Gastrocnemius medialis (tissue), 4 donors: ENCODE results near the gene CHST11.

Experiments
- POLR2A ChIP-seq, 2 donors: fragments of 450-650 bp; IDR thresholded peaks; one replicate each; pipeline ENCODE4 v1.6.1; 2017; ENCODE audit warnings: antibody characterized with exemption in 2 of 2, mild to moderate bottlenecking in 2 of 2, moderate library complexity in 2 of 2
- TF ChIP-seq, protein P1 (sequence below), 5 experiments: fragments of 450-650 bp in 3 of 5; fragments of 200-600 bp in 2 of 5; sonication (generic) in 2 of 5; IDR thresholded peaks in 4 of 5; conservative IDR thresholded peaks in 1 of 5; 1 replicate in 4 of 5; 2 replicates in 1 of 5; pipeline ENCODE4 v1.5.1; 2016 to 2019; ENCODE audit warnings: antibody characterized with exemption in 5 of 5, mild to moderate bottlenecking in 3 of 5, moderate library complexity in 3 of 5

DNA sequence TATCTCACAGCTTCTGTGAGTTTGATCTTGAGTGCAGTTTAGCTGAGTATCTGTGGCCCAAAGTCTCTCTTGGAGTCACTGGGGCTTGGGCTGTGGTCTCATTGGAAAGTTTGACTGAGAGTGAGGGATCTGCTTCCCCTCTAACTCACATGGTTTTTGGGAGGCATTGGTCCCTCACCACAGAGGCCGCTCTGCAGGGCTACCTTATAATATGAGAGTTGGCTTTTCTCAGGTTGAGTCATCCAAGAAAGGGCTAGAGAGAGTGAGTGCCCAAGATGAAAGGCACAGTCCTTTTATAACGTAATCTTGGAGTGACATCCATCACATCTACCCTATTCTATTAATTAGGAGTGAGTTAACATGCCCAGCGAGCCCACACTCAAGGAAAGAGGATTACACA, 325.5 kb downstream of the CHST11 start:
- TF ChIP-seq, protein P1, sequence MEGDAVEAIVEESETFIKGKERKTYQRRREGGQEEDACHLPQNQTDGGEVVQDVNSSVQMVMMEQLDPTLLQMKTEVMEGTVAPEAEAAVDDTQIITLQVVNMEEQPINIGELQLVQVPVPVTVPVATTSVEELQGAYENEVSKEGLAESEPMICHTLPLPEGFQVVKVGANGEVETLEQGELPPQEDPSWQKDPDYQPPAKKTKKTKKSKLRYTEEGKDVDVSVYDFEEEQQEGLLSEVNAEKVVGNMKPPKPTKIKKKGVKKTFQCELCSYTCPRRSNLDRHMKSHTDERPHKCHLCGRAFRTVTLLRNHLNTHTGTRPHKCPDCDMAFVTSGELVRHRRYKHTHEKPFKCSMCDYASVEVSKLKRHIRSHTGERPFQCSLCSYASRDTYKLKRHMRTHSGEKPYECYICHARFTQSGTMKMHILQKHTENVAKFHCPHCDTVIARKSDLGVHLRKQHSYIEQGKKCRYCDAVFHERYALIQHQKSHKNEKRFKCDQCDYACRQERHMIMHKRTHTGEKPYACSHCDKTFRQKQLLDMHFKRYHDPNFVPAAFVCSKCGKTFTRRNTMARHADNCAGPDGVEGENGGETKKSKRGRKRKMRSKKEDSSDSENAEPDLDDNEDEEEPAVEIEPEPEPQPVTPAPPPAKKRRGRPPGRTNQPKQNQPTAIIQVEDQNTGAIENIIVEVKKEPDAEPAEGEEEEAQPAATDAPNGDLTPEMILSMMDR (IDR thresholded peaks at IDR 0.05 in 4 of 5, conservative IDR thresholded peaks at IDR 0.05 in 1 of 5) = no peak
- no peak for TF ChIP-seq POLR2A (IDR thresholded peaks at IDR 0.05)
